Measurements from ENCODE around the gene RAB36.

RAB36 gene

GRCh38 chr22:23156286-23156685, 11.0 kb downstream of the RAB36 start:
- TF ChIP-seq, protein P1, sequence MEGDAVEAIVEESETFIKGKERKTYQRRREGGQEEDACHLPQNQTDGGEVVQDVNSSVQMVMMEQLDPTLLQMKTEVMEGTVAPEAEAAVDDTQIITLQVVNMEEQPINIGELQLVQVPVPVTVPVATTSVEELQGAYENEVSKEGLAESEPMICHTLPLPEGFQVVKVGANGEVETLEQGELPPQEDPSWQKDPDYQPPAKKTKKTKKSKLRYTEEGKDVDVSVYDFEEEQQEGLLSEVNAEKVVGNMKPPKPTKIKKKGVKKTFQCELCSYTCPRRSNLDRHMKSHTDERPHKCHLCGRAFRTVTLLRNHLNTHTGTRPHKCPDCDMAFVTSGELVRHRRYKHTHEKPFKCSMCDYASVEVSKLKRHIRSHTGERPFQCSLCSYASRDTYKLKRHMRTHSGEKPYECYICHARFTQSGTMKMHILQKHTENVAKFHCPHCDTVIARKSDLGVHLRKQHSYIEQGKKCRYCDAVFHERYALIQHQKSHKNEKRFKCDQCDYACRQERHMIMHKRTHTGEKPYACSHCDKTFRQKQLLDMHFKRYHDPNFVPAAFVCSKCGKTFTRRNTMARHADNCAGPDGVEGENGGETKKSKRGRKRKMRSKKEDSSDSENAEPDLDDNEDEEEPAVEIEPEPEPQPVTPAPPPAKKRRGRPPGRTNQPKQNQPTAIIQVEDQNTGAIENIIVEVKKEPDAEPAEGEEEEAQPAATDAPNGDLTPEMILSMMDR (conservative IDR thresholded peaks at IDR 0.05; ENCODE audit: low read depth, low read length) = no peak
- no peak overlapping the region for H3K4me3 ChIP-seq (ENCODE audit: low read length)
- DNase-seq (ENCODE audit: low read depth) = no peak

DNA sequence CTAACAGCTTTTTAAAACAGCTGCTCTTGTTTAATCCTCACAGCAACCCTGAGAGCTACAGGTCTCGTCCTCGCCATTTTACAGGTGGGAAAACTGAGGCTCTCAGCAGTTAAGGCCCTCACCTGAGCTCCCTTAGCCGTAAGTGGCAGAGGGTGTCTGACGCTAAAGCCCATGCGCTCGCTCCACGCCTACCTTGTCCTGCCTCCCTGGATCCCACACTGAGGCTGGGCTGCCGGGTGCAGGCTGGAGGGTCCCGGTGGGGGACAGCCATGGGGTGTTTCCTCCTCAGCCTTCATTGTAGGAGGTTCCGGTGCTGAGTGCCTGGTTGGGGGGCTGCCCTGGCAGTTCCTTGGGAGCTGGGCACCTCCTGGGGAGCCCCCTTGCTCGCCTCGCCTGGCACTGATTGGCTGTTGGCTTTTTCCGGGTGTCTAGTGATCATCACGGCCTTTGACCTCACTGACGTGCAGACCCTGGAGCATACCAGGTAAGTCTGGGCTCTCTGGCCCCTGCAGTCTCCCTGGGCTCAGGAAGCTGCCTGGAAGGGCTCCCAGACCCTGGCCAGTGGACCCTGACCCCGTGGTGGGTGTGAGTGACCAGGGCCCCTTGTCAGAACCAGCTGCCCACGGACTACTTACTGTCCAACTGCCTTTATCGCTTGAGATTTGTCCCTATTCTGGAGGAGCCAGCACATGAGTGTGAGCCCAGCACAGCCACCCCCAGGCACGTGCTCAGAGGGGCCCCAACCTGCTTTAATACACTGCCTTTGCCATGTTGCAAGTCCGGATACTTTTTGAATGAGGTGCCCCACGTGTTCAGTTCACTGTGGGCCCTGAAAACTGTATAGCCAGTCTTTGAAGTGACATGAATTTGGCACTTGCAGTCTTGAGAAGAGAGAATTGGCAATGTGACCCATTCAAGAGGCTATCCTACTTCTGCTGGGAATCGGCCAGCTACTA, 12.6 kb downstream of the RAB36 start:
- TF ChIP-seq, protein P1 (conservative IDR thresholded peaks at IDR 0.05; ENCODE audit: low read depth, low read length) = no peak
- DNase-seq (ENCODE audit: low read depth) = no peak
- H3K4me3 ChIP-seq (ENCODE audit: low read length) = no peak overlapping the region

- TF ChIP-seq, protein P1 (conservative IDR thresholded peaks at IDR 0.05; ENCODE audit: low read depth, low read length) = no peak
These were observed 13.4 kb downstream of the RAB36 start for GRCh38 chr22:23158516-23159290.

GRCh38 chr22:23159291-23159630, 14.0 kb downstream of the RAB36 start:
- TF ChIP-seq, protein P1 (conservative IDR thresholded peaks at IDR 0.05; ENCODE audit: low read depth, low read length) = no peak
- DNase-seq (ENCODE audit: low read depth) = no peak
- H3K4me3 ChIP-seq (ENCODE audit: low read length) = no peak overlapping the region

More at GRCh38 chr22:23158516-23159290, 13.4 kb downstream of the RAB36 start:
- DNase-seq (ENCODE audit: low read depth) = no peak
- H3K4me3 ChIP-seq (ENCODE audit: low read length) = no peak overlapping the region

- no peak overlapping the region for H3K4me3 ChIP-seq (ENCODE audit: low read length)
- TF ChIP-seq, protein P1 (conservative IDR thresholded peaks at IDR 0.05; ENCODE audit: low read depth, low read length) = no peak
- DNase-seq (ENCODE audit: low read depth) = no peak
These were observed 15.8 kb downstream of the RAB36 start for GRCh38 chr22:23161029-23161428.

DNA sequence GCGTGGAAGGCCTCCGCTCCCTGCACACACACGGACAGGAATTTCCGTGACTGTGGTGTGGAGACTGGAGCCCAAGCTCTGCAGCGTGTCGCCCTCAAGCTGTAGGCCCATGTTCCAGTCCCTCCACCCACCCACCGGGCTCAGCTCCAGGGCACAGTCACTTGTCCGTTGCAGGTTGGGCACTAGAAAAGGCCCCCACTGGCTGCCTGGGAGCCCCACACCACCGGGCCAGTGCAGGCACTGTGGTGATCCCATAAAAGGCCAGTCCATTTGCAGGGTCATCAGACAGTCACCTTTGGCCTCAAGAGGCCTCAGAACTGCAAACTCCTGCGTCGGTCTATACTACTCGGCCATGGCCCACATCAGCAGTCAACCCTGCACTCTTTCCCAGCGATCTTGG, 16.3 kb downstream of the RAB36 start:
- H3K4me3 ChIP-seq (ENCODE audit: low read length) = no peak overlapping the region
- TF ChIP-seq, protein P1 (conservative IDR thresholded peaks at IDR 0.05; ENCODE audit: low read depth, low read length) = no peak
- no peak for DNase-seq (ENCODE audit: low read depth)
